Stimulated activated CD8-positive, alpha-beta memory T cell treated with anti-CD3 and anti-CD28 coated beads, Interleukin-12 subunit alpha, Interleukin-12 subunit beta, amount 100 ng/mL, for 4 hours (primary cell): ENCODE data around the gene KRT20.
"Not testable (repeated sequence)": the region's sequence is repeated elsewhere in the genome, so short reads cannot be mapped to it uniquely, and the experiment has no call there.

Experiments
- DNase-seq: peaks from one replicate; pipeline ENCODE4 v3.0.0-alpha.2; 2020; ENCODE audit warnings: low read depth

KRT20 gene

GRCh38 chr17:40900809-40901356 lies 15.8 kb upstream of the KRT20 start:
- no peak for DNase-seq

- DNase-seq: no peak
Observed at GRCh38 chr17:40896916-40897455, 11.9 kb upstream of the KRT20 start.

GRCh38 chr17:40895106-40895730 lies 10.2 kb upstream of the KRT20 start:
- no peak for DNase-seq

- DNase-seq: no peak
Observed at GRCh38 chr17:40888196-40888720, 3.2 kb upstream of the KRT20 start.

GRCh38 chr17:40886090-40886489 lies 1.0 kb upstream of the KRT20 start:
- DNase-seq: no peak

GRCh38 chr17:40883626-40884334 lies 1.3 kb downstream of the KRT20 start:
- no peak for DNase-seq

GRCh38 chr17:40883031-40883430 lies 2.0 kb downstream of the KRT20 start:
- no peak for DNase-seq

GRCh38 chr17:40879026-40879425 lies 6.0 kb downstream of the KRT20 start:
- no peak for DNase-seq

- no peak for DNase-seq
Observed at GRCh38 chr17:40878044-40878443, 7.0 kb downstream of the KRT20 start.

- DNase-seq: no peak
Observed at GRCh38 chr17:40873801-40874200, 11.2 kb downstream of the KRT20 start.

GRCh38 chr17:40873255-40873654 lies 11.8 kb downstream of the KRT20 start:
- no peak for DNase-seq

GRCh38 chr17:40872416-40872815 lies 12.6 kb downstream of the KRT20 start:
- DNase-seq: no peak

GRCh38 chr17:40871316-40871715 lies 13.7 kb downstream of the KRT20 start:
- DNase-seq: no peak

- no peak for DNase-seq
Observed at GRCh38 chr17:40870136-40870535, 14.9 kb downstream of the KRT20 start.

- DNase-seq: no peak
Observed at GRCh38 chr17:40866838-40867237, 18.2 kb downstream of the KRT20 start, which contains the start of gene KRT12. TSS of gene KRT12 (minus strand) at chr17:40867223. CDS start at chr17:40867186, 37 bp downstream.

GRCh38 chr17:40864661-40865390 lies 20.2 kb downstream of the KRT20 start:
- DNase-seq: no peak

GRCh38 chr17:40862985-40863733 lies 21.9 kb downstream of the KRT20 start:
- DNase-seq: no peak

GRCh38 chr17:40859536-40859935 lies 25.5 kb downstream of the KRT20 start:
- DNase-seq: no peak

GRCh38 chr17:40858667-40859066 lies 26.4 kb downstream of the KRT20 start:
- not testable (repeated sequence) for DNase-seq

GRCh38 chr17:40857535-40857934 lies 27.5 kb downstream of the KRT20 start:
- no peak for DNase-seq

- DNase-seq: no peak
Observed at GRCh38 chr17:40854175-40854814, 30.7 kb downstream of the KRT20 start.
